ENCODE data around the gene TPBGL.

The TPBGL gene

GRCh38 chr11:75240311-75241035 is at the start of gene TPBGL:
Gene TPBGL, plus strand, starts transcription at chr11:75240774. Its CDS starts 276 bp downstream, at chr11:75241050.
- peak; percentile 62 for DNase-seq

GRCh38 chr11:75191330-75191717 is 49.2 kb upstream of the TPBGL start:
- no peak for DNase-seq

- DNase-seq: no peak
Observed at GRCh38 chr11:75193271-75193670, 47.3 kb upstream of the TPBGL start.

GRCh38 chr11:75193711-75194110 is 46.9 kb upstream of the TPBGL start:
- no peak for DNase-seq

GRCh38 chr11:75194147-75194546 is 46.4 kb upstream of the TPBGL start:
- DNase-seq: no peak

GRCh38 chr11:75195167-75195962 is 45.2 kb upstream of the TPBGL start:
- DNase-seq: no peak

- DNase-seq: no peak
Observed at GRCh38 chr11:75196426-75196825, 44.1 kb upstream of the TPBGL start.

GRCh38 chr11:75197512-75198277 is 42.9 kb upstream of the TPBGL start:
- no peak for DNase-seq

GRCh38 chr11:75198278-75198973 is 42.1 kb upstream of the TPBGL start:
- no peak for DNase-seq

- no peak for DNase-seq
Observed at GRCh38 chr11:75199412-75199955, 41.1 kb upstream of the TPBGL start.

GRCh38 chr11:75200051-75200450 is 40.5 kb upstream of the TPBGL start:
- no peak for DNase-seq

- DNase-seq: no peak
Observed at GRCh38 chr11:75200531-75200930, 40.0 kb upstream of the TPBGL start.

GRCh38 chr11:75201771-75202170 is 38.8 kb upstream of the TPBGL start:
- DNase-seq: no peak

GRCh38 chr11:75202195-75202594 is 38.4 kb upstream of the TPBGL start:
- no peak for DNase-seq

GRCh38 chr11:75203138-75203537 is 37.4 kb upstream of the TPBGL start:
- DNase-seq: no peak

GRCh38 chr11:75203641-75204011 is 36.9 kb upstream of the TPBGL start:
- no peak for DNase-seq

GRCh38 chr11:75204012-75204674 is 36.4 kb upstream of the TPBGL start:
- no peak for DNase-seq

GRCh38 chr11:75204685-75205563 is 35.6 kb upstream of the TPBGL start:
- peak; percentile 96 for DNase-seq

GRCh38 chr11:75205564-75206020 is 35.0 kb upstream of the TPBGL start:
- no peak for DNase-seq

- DNase-seq: no peak
Observed at GRCh38 chr11:75208446-75208845, 32.1 kb upstream of the TPBGL start.

GRCh38 chr11:75212411-75212810 is 28.2 kb upstream of the TPBGL start:
- DNase-seq: no peak
